GM21526 (cell line): ENCODE data around the gene CPNE8.

Experiments
- ATAC-seq: cut with Tn5 transposase; IDR thresholded peaks from one replicate; pipeline ENCODE4 v1.9.1; 2021; ENCODE audit warnings: moderate library complexity; ENCODE audit not compliant: unreplicated experiment, low FRiP score

CPNE8 gene

GRCh38 chr12:38898001-38898684 lies 7.2 kb downstream of the CPNE8 start:
- no peak for ATAC-seq

GRCh38 chr12:38895446-38895845 lies 9.9 kb downstream of the CPNE8 start:
- no peak for ATAC-seq

GRCh38 chr12:38892976-38893375 lies 12.4 kb downstream of the CPNE8 start:
- ATAC-seq, result no peak

- no peak for ATAC-seq
Observed at GRCh38 chr12:38892087-38892786, 13.2 kb downstream of the CPNE8 start.

GRCh38 chr12:38890102-38890855 lies 15.1 kb downstream of the CPNE8 start:
- ATAC-seq, result no peak

- ATAC-seq, result no peak
Observed at GRCh38 chr12:38889297-38889815, 16.0 kb downstream of the CPNE8 start.

- ATAC-seq, result no peak
Observed at GRCh38 chr12:38887770-38888169, 17.6 kb downstream of the CPNE8 start.

- no peak for ATAC-seq
Observed at GRCh38 chr12:38886931-38887330, 18.5 kb downstream of the CPNE8 start.

GRCh38 chr12:38886064-38886463 lies 19.3 kb downstream of the CPNE8 start:
- no peak for ATAC-seq

- ATAC-seq, result no peak
Observed at GRCh38 chr12:38884666-38885065, 20.7 kb downstream of the CPNE8 start.

- no peak for ATAC-seq
Observed at GRCh38 chr12:38883629-38884134, 21.7 kb downstream of the CPNE8 start.

GRCh38 chr12:38880288-38880687 lies 25.1 kb downstream of the CPNE8 start:
- no peak for ATAC-seq

GRCh38 chr12:38878986-38879385 lies 26.4 kb downstream of the CPNE8 start:
- ATAC-seq, result no peak

GRCh38 chr12:38878333-38878705 lies 27.1 kb downstream of the CPNE8 start:
- ATAC-seq, result no peak

- no peak for ATAC-seq
Observed at GRCh38 chr12:38875586-38876228, 29.7 kb downstream of the CPNE8 start.

GRCh38 chr12:38872561-38872960 lies 32.8 kb downstream of the CPNE8 start:
- no peak for ATAC-seq

GRCh38 chr12:38872156-38872555 lies 33.2 kb downstream of the CPNE8 start:
- no peak for ATAC-seq

- ATAC-seq, result no peak
Observed at GRCh38 chr12:38869036-38869435, 36.4 kb downstream of the CPNE8 start.

- ATAC-seq, result no peak
Observed at GRCh38 chr12:38850461-38850860, 54.9 kb downstream of the CPNE8 start.

- ATAC-seq, result no peak
Observed at GRCh38 chr12:38847247-38847646, 58.1 kb downstream of the CPNE8 start.

- ATAC-seq, result no peak
Observed at GRCh38 chr12:38844267-38844666, 61.1 kb downstream of the CPNE8 start.
